HG02588 (cell line): ENCODE results near the gene P4HB.
A peak's percentile ranks its signal among the peaks of the same experiment; 100 is the strongest.

Experiments
- ATAC-seq: cut with Tn5 transposase; IDR thresholded peaks from one replicate; pipeline ENCODE4 v1.9.1; 2021; ENCODE audit warnings: mild to moderate bottlenecking, moderate library complexity; ENCODE audit not compliant: unreplicated experiment

The P4HB gene

DNA sequence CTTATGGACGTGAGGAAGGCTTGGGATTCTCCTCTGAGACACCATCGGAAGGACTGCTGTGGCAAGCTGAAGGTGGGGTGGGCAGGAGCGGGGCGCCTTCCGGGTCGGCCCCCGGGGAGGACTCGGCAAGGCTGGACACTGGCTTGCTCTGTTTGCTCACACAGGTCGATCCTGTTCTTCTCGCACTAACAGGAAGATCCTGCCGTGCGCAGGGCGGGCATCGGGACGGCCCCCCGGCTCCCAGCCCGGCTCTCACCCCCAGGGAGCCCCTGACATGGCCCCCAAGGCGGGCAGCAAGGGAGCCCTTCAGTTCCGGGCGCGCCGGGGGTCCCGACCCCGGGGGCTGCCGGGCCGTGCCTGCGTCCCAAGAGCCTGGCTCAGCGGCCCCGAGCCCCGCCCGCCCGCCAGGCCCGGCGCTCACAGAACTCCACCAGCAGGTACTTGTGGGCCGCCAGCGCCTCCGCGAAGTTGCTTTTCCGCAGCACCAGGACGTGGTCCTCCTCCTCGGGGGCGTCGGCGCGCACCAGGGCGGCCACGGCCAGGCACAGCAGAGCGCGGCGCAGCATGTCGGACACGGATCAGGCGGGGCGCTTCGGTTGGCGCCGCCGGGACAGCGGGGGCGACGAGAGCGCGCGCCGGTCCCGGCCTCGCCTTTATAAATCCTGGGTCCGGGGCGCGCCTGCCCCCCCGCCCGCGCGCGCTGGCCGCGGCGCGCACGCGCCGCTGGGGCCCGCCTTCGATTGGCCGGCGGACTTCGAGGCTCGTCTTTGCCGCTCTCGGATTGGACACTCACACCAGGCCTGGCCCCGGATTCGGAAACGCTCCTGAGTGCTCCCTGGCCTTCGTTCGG lies at the start of gene P4HB:
Gene P4HB (minus strand): TSS at position 630 of the 850 bp plus-strand sequence. CDS start 64 bp downstream, at position 566.
- ATAC-seq: peak; percentile 75

DNA sequence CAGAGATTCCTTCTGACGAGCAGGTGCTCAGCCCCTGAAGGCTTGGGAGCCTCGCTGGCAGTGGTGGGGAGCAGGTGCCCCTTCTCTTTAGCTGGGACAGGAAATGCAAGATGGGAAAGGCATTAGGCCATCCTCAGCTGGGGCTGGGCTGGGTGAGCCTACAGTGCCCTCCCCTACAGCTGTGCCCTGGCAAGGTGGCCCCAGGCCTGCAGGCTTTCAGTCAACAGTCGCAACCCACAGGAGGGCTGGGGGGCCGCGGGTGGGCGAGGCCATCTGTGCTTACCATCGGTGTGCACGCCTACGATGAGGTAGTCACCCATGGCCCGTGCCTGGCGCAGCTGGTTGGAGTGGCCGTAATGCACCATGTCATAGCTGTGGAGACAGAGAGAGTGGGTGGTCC lies 48.9 kb upstream of the P4HB start:
- no peak for ATAC-seq

DNA sequence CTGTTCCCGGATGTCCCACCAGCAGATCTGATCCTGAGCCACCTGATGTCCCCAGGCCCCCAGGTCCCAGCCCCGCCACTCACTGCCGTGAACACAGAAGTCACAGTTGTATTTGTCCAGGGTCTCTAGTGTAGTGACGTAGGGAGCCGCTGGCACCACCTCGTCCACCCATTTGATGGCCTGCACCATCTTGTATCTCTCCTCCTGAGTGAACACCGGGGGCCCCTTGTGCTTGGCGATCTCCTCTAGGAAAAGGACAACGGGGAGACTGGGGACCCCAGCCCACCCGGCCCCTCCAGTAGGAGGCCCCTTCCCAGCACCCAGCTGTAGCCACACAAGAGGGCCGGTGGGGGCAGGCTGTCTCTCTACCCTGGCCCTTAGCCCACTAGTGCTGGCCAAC lies 48.5 kb upstream of the P4HB start:
- ATAC-seq: no peak

DNA sequence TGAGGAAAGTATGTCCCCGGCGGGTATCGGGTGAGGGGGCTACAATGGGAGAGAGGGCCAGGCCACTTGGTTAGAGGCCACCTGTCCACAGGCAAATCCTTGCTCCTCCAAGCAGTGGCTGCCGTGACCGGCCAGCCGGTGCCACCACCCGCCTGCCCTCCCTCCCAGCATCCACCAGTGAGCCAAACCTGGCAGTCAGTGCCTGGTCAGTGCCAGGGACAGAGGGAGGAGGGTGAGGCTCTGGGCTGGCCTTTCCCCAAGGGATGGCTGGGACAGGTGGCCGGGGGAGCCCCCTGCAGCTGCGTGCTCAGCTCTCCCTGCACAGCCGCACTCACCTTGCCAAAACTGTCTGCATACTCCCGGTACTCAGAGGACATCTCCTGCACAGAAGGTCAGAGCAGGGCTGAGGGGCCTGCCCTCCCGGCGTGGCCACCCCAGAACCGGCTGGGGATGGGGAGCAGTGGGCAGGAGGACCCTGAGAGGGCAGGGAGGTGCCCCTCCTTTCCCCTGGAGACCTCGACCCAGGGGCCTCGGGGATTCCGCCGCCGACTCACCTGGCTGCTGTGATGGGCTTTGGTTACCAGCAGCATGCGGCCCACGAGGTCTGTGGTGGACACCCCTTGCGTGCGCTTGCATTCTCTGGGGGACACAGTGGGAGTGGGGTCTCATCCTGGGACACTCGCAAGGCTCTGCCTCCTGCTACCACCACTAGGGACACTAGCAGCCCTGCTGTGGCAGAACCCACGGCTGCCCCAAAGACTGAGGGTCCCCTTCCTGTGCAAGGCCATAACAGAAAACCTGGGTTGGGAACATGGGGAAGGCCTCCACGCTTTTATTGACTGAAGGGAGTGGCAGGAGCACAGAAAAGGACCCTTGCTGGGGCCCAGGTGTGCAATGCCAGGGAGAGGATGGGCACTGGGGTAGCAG lies 47.1 kb upstream of the P4HB start:
- ATAC-seq: no peak

DNA sequence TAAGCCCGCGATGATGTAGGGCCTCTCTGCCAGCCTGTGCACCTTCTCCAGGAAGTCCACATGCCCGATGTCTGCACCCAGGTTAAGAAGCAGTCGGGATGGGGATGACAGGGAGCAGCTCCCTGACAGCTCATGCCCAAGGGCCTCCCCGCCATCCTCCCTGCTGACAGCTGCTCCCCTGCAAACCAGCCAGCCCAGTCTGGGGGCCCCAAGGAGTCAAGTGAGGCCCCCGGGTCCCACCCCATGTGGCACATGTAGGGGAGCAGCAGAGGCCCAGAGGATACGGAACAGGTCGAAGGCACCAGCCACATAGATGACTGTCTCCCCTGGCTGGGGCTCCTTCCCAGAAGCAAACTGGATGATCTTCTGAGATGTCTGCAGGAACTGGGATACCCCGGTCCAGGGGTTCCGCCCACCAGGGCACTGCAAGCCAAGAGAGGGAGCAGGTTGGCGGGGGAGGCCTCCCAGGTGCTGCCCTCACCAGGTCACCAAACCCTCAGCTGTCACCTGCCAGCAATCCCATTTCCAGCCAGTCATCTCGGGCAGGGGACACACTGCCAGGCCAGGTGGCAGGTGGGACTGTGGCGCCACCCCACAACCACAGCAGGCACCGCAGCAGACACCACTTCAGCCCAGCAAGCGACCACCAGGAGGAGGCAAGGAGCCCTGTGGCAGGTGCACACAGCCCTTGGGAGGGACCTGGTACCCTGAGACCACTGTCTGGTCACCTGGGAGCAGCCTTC lies 46.3 kb upstream of the P4HB start:
- no peak for ATAC-seq

DNA sequence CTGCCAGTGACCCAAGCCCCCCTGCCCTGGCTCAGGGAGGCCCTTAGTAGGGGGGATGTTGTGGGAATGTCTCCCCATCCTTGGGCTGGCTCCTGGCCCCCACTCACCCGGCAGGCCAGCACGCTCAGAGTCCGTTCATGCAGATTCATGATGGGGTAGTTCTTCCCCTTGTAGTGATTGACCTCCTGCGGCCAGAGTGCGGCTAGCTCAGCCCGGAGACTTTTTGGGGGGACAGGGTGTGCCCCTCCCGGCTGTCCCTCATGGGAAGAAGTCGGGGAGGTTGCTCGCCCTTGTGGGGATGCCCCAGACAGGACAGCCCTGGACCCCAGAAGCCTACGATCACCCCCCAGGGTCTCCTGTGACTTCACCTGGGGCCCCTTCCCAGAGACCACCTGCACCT lies 45.7 kb upstream of the P4HB start:
- no peak for ATAC-seq

DNA sequence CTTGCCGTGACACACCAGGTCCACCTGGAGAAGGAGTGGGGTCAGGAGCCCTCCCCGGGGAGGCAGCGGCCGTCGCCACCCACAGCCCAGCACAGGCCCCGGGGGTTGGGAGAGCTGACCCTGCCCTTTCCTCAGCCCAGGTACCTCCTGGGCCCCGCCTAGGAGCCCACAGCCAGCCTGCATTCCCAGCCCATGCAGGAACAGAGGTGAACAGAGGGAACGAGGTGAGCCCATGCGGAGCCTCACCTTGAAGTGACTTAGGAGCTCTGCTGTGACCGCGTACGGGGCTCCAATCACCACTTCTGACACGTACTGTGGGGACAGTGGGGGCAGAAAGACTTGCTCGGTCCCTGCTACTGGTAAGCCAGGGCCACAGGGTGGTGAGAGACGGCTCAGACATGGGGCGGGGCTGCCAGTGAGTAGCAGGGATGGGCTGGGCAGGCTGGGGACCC lies 45.1 kb upstream of the P4HB start:
- no peak for ATAC-seq

DNA sequence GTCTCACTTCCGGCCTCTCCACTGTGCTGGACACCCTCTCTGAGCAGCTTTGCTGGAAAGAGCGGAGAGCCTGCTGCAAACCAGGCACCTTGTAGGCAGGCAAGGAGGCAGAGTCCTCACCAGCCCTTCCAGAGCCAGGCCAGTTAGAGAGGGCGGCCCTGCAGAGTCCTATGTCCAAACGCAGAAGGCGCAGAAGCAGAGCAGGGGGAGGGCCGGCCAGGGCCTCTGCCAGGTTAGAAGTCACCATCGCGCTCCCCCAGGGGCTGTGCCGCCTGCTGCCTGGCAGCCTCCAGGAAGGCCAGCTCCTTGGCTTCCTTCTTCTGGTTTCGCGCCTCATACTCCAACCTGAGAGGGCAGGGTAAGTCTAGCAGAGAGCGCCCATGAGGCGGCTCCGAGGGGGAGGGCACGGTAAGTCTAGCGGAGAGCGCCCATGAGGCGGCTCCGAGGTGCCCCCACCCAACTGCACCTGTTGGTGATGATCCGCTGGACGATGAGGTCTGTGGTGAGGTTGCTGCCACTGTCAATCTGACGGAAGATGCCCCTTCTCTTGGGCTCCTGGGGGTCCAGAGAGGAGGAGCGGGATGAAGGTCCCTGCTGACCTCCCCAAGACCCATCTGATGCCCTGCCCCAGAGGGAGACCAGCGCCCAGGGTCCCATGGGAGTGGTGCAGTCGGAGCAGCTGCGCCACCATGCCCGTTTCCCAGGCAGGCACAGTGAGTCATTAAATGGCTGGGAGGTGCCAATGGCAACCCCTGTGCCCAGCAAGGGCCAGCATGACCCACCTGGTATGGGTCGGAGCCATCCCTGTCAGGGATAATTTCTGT lies 44.5 kb upstream of the P4HB start:
- no peak for ATAC-seq

DNA sequence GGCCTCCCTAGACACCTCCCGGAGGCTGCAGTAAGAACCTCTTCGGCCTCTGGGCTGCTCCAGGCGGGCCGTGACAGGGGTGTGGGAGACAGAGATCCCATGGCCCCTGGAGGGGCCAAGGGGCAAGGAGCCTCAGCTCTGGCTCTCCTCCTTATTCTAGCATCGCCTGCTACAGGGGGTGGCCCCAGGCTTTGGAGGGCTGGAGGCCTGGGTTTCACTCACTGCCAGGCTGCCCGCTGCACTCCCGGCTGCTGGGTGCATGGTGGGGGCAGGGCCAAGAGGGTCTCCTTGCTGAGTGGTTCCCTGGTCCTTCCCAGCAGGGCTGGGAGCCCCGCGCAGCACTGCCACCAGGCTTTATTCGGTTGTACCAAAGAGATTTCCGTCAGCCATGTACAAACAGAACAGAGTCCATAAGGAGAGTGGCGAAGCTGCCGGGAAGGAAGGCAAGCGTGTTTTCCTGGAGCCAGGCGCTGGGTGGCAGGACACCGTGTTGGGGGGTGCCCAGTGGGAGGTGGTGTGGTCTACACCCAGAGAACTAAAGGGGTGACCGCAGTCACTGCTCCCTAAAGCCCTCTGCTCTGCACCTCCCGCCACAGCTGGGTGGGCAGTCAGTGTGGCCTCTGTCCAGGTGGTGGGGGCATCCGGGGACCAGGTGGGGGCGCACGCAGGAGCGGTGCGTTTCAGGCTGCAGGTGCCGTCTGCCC lies 43.7 kb upstream of the P4HB start:
- no peak for ATAC-seq

DNA sequence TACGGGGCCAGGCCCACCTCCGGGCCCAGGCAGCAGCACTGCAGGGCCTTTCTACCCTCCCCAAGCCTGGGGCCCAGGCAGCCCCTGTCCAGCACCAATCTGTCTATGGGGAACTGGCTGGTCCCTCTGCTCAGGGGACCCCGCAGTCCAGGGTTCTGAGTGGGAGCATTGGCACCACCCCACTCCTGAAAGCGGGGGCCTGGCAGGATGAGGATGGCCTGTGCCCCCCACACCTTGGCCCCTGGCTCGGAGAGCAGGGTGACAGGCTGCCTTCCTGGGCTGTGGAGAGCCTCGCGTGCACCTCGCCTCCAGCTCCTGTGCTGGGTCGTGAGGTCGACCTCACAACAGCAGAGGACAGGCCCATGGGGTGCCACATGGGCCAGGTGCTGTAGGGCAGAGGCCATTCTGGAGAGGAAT lies 43.1 kb upstream of the P4HB start:
- no peak for ATAC-seq

DNA sequence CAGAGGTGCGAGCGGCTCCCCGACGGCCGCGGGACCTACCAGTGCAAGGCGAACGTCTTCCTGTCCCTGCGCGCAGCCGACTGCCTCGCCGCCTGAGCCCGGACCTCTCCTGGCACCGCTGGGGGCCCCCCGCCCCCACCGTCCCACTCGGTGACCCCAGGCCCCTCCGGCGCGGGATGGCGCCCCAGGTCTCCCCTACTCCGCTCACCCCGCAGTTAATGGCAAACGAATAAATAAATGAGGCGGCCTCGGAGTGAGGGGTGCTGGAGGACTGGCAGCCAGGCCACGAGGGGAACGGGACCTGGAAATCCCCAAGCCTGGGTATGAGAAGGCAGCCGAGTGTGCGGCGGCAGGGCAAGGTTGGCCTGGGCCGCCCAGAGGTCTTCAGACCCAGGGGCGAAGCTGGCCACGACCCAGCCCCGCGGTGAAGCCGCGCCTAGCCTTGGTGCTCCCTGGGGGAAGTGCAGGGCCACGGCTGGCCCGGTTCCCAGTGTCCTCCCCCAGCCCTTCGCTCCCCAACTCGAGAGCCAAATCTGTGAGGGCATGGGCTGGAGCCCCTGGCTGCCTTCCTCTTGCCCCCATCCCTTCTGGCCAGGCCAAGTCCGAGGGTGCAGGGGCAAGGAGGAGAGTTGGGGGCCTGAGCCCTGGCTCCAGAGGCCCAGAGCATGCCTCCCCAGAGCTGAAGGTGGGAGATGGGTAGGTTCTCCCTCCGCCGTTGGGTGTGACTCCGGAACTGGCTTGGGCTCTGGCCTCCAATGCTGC lies 42.5 kb upstream of the P4HB start:
- no peak for ATAC-seq

DNA sequence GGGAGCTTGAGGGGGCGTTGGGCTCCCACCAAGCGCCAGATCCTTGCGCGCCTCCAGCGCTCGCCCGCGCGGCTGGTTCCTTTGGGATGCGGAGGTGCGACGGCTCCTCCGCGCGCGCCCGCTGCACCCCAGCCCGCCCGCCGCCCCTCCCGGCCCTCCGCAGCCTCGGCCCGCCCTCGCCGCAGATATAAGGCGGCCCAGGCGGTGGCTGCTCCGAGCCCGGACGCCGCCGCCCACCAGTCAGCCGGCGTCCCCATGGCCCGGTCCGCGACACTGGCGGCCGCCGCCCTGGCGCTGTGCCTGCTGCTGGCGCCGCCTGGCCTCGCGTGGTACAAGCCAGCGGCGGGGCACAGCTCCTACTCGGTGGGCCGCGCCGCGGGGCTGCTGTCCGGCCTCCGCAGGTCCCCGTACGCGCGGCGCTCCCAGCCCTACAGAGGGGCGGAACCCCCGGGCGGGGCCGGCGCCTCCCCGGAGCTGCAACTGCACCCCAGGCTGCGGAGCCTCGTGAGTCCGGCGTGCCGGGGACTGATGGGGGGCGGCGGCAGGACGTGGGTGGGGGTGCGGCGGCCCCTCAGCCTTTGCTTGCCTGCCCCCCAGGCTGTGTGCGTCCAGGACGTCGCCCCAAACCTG lies 41.8 kb upstream of the P4HB start, which contains the start of gene NPB:
Gene NPB (plus strand): TSS at position 216 of the 630 bp plus-strand sequence. CDS start 40 bp downstream, at position 256.
- ATAC-seq: no peak

DNA sequence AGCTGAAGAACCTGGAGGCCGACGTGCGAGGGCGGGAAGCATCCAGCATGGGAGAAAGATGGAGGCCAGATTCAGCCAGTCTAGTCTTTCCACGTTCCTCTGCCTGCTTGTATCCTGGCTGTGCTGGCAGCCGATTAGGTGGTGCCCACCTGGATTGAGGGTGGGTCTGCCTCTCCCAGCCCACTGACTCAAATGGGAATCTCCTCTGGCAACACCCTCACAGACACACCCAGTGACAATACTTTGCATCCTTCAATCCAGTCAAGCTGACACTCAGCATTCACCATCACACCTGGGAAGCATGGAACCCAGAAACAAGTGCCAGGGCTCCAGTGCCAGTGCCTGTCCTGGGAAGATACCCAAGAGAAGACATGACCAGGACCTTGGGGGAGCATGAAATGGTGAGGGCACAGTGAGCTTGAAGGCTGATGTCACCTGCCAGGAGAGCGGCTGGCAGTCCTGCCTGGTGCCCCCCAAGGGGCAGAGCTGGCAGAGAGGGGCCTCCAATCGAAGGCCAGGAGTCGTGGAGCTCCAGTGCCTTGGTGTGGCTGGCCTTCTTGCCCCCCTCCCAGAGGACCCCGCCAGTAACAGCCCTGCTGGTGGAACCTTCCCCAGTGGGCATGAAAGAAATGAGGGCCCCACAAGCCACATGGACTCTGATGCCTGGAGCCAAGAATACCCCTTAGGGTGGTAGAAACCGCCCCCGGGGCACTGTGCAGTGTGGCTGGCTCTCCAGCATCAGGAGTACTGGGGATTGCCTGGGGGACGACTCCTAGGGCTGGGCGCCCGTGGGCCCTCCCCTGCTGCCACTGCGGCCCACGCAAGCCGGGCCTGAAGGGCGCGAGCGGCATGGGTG lies 41.1 kb upstream of the P4HB start:
- no peak for ATAC-seq

DNA sequence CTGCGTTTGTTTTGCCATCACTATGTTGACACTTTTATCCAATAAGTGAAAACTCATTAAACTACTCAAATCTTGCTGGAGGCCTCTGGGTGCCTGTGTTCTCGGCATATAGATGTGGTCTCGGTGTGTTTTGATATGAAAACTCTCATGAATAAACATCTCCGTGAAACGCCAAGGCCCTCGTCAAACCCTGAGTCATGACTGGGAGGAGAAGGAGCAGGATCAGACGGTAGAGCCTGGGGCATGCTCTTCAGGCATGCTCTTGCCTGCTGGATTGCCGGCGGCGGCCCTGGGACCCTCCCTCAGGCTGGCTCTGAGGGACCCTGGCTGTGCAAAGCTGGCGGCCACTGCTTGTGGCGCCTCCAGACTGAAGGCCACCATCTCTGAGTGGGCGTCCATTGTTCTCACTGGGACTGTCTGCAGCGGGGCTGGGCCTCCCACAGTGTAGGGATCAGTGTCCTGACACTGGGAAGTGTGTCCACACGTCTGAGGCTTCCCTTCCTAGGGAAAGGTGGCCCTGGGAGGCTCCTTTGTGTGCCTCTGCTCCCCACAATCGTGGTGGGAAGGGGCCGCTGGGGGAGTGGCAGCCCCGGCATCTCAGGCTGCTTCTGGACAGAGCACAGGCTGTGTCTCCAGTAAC lies 40.0 kb upstream of the P4HB start:
- ATAC-seq: no peak

DNA sequence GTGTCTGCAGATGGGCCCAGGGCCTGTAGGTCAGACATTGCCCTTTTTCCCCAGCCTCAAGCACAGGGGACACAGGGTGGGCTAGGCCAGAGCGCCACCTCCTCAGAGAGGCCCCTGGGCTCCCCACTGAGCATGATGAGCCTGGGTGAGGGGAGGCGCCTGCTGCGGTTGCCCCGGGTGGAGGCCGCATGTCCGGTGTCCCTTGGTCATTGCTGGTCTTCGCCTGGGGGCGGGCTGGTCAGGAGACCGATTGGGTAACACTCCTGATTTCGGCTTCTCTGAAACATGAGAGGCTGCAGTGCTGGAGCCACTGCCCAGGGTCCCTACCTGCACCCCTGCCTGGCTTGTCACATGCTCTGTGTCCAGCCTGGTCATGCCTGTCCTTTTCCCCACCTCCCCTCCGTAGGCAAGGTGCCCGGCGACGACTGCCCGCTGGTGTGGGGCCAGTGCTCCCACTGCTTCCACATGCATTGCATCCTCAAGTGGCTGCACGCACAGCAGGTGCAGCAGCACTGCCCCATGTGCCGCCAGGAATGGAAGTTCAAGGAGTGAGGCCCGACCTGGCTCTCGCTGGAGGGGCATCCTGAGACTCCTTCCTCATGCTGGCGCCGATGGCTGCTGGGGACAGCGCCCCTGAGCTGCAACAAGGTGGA lies 39.3 kb upstream of the P4HB start:
- no peak for ATAC-seq

DNA sequence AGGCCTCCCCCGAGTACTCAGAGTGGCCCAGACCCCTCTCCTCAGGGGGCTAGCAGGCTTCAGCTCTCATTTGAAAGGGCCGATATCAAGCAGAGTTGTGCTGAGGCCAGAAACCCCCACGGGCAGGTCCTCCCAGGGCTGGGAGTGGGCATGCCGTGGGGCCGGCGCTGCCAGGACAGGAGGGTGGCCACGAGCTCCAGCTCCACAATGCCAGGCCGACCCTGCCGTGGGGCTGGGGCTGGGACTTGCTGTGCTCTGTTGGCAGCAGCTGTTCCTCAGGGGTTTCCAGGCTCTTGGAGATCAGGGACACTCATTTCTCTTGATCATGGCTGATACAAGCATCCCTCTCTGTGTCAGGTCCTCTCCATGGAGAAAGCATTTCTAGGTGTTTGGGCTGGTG lies 38.5 kb upstream of the P4HB start:
- ATAC-seq: no peak
